HCT116 (cell line): ENCODE data around the gene TTR. TPM values are rescaled to one million over a fixed set of nuclear protein-coding genes. Genes with fewer than 3 reads are reported as not detected.

Experiments used
- ATAC-seq: fragments of 200-7000 bp; cut with Tn5 transposase; 2 replicates; pipeline ENCODE4 v1.9.1; 2020; ENCODE audit warnings: mild to moderate bottlenecking, moderate library complexity
- BruUV-seq: library from RNA; stranded (reverse); fragments of 400-500 nt; replicated peaks from 2 replicates; lab custom pipeline; 2021; lab: Mats Ljungman, UMichigan
- CTCF ChIA-PET: fragments of 300-600 bp; sonication (Branson Sonifier 250); formaldehyde crosslinking; loops from one replicate; lab custom pipeline; 2021; ENCODE audit warnings: antibody characterized with exemption; lab: Charles Lee
- POLR2A ChIA-PET: fragments of 300-600, 350-600 bp; sonication (Branson Sonifier 250); formaldehyde crosslinking; loops from one replicate; lab custom pipeline; 2021; ENCODE audit warnings: antibody characterized with exemption; lab: Charles Lee
- RAD21 ChIA-PET, 2 experiments: fragments of 300-600 bp; sonication (Branson Sonifier 250); formaldehyde crosslinking; loops; one replicate each; lab custom pipeline; 2023; ENCODE audit warnings: low total read pairs in 2 of 2; ENCODE audit not compliant: uncharacterized antibody in 2 of 2, unreplicated experiment in 2 of 2, low non-redundant PET in 1 of 2; lab: Charles Lee
- DNase-seq: peaks from one replicate; pipeline ENCODE4 v3.0.0-alpha.2; 2010; ENCODE audit warnings: low read depth, low spot score
- H2AFZ ChIP-seq: fragments of 200-600 bp; shearing (Covaris generic), sonication (generic); 2 replicates; pipeline ENCODE4 v1.6.1; 2017; ENCODE audit warnings: low read depth, mixed run types, mixed read lengths, antibody characterized with exemption, low read length; ENCODE audit not compliant: poor library complexity, severe bottlenecking
- H3K27ac ChIP-seq: 2 replicates; pipeline ENCODE4 v1.5.1; 2012; ENCODE audit warnings: low read depth, low read length
- H3K27me3 ChIP-seq: fragments of 200-600 bp; sonication (generic); 2 replicates; pipeline ENCODE4 v1.6.1; 2016; ENCODE audit warnings: mixed run types, low read length, mixed read lengths; ENCODE audit not compliant: insufficient read depth
- H3K36me3 ChIP-seq, 2 experiments: fragments of 200-500 bp in 1 of 2; fragments of 200-600 bp in 1 of 2; sonication (Bioruptor generic) in 1 of 2; sonication (generic) in 1 of 2; 2 replicates each; pipeline versions ENCODE4 v1.5.1 to v1.6.1; 2014 to 2016; ENCODE audit warnings: low read length in 2 of 2, inconsistent platforms in 1 of 2, mixed read lengths in 1 of 2, mixed run types in 1 of 2; ENCODE audit not compliant: insufficient read depth in 2 of 2, control insufficient read depth in 1 of 2
- H3K4me1 ChIP-seq, 2 experiments: fragments of 200-600 bp in 1 of 2; sonication (generic) in 1 of 2; 2 replicates each; pipeline versions ENCODE4 v1.5.1 to v1.6.1; 2012 to 2017; ENCODE audit warnings: low read length in 2 of 2, inconsistent platforms in 1 of 2, mild to moderate bottlenecking in 1 of 2, mixed read lengths in 1 of 2, mixed run types in 1 of 2, moderate library complexity in 1 of 2; ENCODE audit not compliant: insufficient read depth in 2 of 2, control insufficient read depth in 1 of 2
- H3K4me2 ChIP-seq: fragments of 200-600 bp; sonication (generic); 2 replicates; pipeline ENCODE4 v1.6.1; 2017; ENCODE audit warnings: mixed run types, low read length, mixed read lengths
- H3K4me3 ChIP-seq, 2 experiments: fragments of 200-600 bp in 1 of 2; sonication (generic) in 1 of 2; replicated peaks in 1 of 2; 2 replicates each; pipeline ENCODE4 v1.5.1; 2011 to 2016; ENCODE audit warnings: low read length in 2 of 2, control low read depth in 1 of 2, low read depth in 1 of 2, mild to moderate bottlenecking in 1 of 2, mixed read lengths in 1 of 2, mixed run types in 1 of 2
- H3K79me2 ChIP-seq: fragments of 200-600 bp; sonication (generic); 2 replicates; pipeline ENCODE4 v1.6.1; 2017; ENCODE audit warnings: mild to moderate bottlenecking, mixed run types, low read length, moderate library complexity, mixed read lengths; ENCODE audit not compliant: insufficient read depth
- H3K9ac ChIP-seq: fragments of 200-600 bp; sonication (generic); 2 replicates; pipeline ENCODE4 v1.6.1; 2016; ENCODE audit warnings: low read length, mixed read lengths
- H3K9me2 ChIP-seq: fragments of 200-600 bp; sonication (generic), shearing (Covaris generic); 2 replicates; pipeline ENCODE4 v1.6.1; 2017; ENCODE audit warnings: mixed run types, mild to moderate bottlenecking, moderate library complexity; ENCODE audit not compliant: insufficient read depth
- H3K9me3 ChIP-seq, 2 experiments: fragments of 200-500 bp in 1 of 2; fragments of 200-600 bp in 1 of 2; sonication (Bioruptor generic) in 1 of 2; sonication (generic) in 1 of 2; 2 replicates each; pipeline ENCODE4 v1.6.1; 2014 to 2017; ENCODE audit warnings: low read length in 2 of 2, mixed read lengths in 2 of 2, inconsistent platforms in 1 of 2, low read depth in 1 of 2, mild to moderate bottlenecking in 1 of 2, mixed run types in 1 of 2, moderate library complexity in 1 of 2; ENCODE audit not compliant: control insufficient read depth in 1 of 2, insufficient read depth in 1 of 2
- H4K20me1 ChIP-seq: fragments of 200-600 bp; sonication (generic), shearing (Covaris generic); 2 replicates; pipeline ENCODE4 v1.6.1; 2017; ENCODE audit warnings: mixed run types, mild to moderate bottlenecking, moderate library complexity; ENCODE audit not compliant: insufficient read depth
- CBX3 ChIP-seq: IDR thresholded peaks from 2 replicates; pipeline ENCODE4 v1.6.1; 2012; ENCODE audit warnings: low read depth
- CEBPB ChIP-seq: IDR thresholded peaks from 2 replicates; pipeline ENCODE4 v1.6.1; 2012; ENCODE audit warnings: low read depth
- EGR1 ChIP-seq: IDR thresholded peaks from 2 replicates; pipeline ENCODE4 v1.6.1; 2012; ENCODE audit warnings: low read depth
- EZH2 ChIP-seq: fragments of 200-600 bp; sonication (generic); IDR thresholded peaks from 2 replicates; pipeline ENCODE4 v1.6.1; 2017; ENCODE audit warnings: antibody characterized with exemption, mixed run types
- EZH2phosphoT487 ChIP-seq: fragments of 200-600 bp; IDR thresholded peaks from 2 replicates; pipeline ENCODE4 v1.6.1; 2018; ENCODE audit warnings: antibody characterized with exemption, borderline replicate concordance
- FOSL1 ChIP-seq: IDR thresholded peaks from 2 replicates; pipeline ENCODE4 v1.6.1; 2012; ENCODE audit warnings: low read depth
- JUND ChIP-seq: IDR thresholded peaks from 2 replicates; pipeline ENCODE4 v1.6.1; 2012
- MAX ChIP-seq: IDR thresholded peaks from 2 replicates; pipeline ENCODE4 v1.6.1; 2012
- SIN3A ChIP-seq: IDR thresholded peaks from 2 replicates; pipeline ENCODE4 v1.6.1; 2012; ENCODE audit warnings: low read depth
- SP1 ChIP-seq: IDR thresholded peaks from 2 replicates; pipeline ENCODE4 v1.6.1; 2012; ENCODE audit warnings: low read depth
- SRF ChIP-seq: IDR thresholded peaks from 2 replicates; pipeline ENCODE4 v1.6.1; 2012; ENCODE audit warnings: low read depth
- TCF7L2 ChIP-seq: IDR thresholded peaks from 2 replicates; pipeline ENCODE4 v1.7.0; 2011; ENCODE audit warnings: borderline replicate concordance, inconsistent platforms; ENCODE audit not compliant: insufficient read depth, insufficient read length; ENCODE audit errors: extremely low read depth
- ZFX ChIP-seq: fragments of 450-650 bp; IDR thresholded peaks from 2 replicates; pipeline ENCODE4 v1.6.1; 2017
- ZNF274 ChIP-seq: fragments of 200-500 bp; sonication (Bioruptor generic); IDR thresholded peaks from 2 replicates; pipeline ENCODE4 v1.6.1; 2014; ENCODE audit warnings: mild to moderate bottlenecking, low read depth, low read length, inconsistent platforms
- intact Hi-C: fragments of 100-400 bp; cut with micrococcal nuclease; formaldehyde crosslinking; loops from 2 replicates; pipeline ENCODE4 v1.10.0; 2022
- total RNA-seq: library from RNA; stranded (reverse); gene quantifications from one replicate; pipeline ENCODE4 v1.2.1, GENCODE V29; 2021; ENCODE audit not compliant: unreplicated experiment

TTR gene
- total RNA-seq, 1 experiment from 2014 or later, result 1.2 TPM

GRCh38 chr18:31607384-31607783 is 15.7 kb downstream of the TTR start (continued):
- TF ChIP-seq JUND, result no peak
- TF ChIP-seq SIN3A, result no peak
- TF ChIP-seq MAX, result no peak
- no peak for TF ChIP-seq TCF7L2
- no peak for TF ChIP-seq FOSL1
- TF ChIP-seq SRF, result no peak
- no peak for TF ChIP-seq EZH2
- TF ChIP-seq CBX3, result no peak
- no peak for TF ChIP-seq CEBPB
- TF ChIP-seq ZFX, result no peak
- TF ChIP-seq SP1, result no peak
- TF ChIP-seq EZH2phosphoT487, result no peak

GRCh38 chr18:31609886-31610285 is 18.2 kb downstream of the TTR start:
- ChIA-PET CTCF (no interaction called here), RAD21 (no interaction called here)

More at GRCh38 chr18:31609886-31610285, 18.2 kb downstream of the TTR start:
- POLR2A ChIA-PET, result no interaction called here
- no TSS peak for BruUV-seq
- ATAC-seq, result no peak
- intact Hi-C loops, result no loop called here
- H3K4me2 ChIP-seq, result no peak overlapping the region
- H2AFZ ChIP-seq, result no peak overlapping the region
- H3K9me2 ChIP-seq, result no peaks in the 10 kb centered on the region
- H3K4me3 ChIP-seq, result no peak overlapping the region
- DNase-seq, result no peak
- no peaks in the 10 kb centered on the region for H3K9me3 ChIP-seq
- H3K36me3 ChIP-seq, result no peaks in the 10 kb centered on the region
- no peaks in the 10 kb centered on the region for H3K27me3 ChIP-seq
- H3K27ac ChIP-seq, result no peak overlapping the region
- H3K79me2 ChIP-seq, result no peaks in the 10 kb centered on the region
- H3K9ac ChIP-seq, result no peak overlapping the region
- no peak for TF ChIP-seq TCF7L2
- TF ChIP-seq FOSL1, result no peak
- no peak for TF ChIP-seq ZNF274
- TF ChIP-seq SRF, result no peak
- TF ChIP-seq EZH2phosphoT487, result no peak
- no peak for TF ChIP-seq CBX3
- no peak for TF ChIP-seq SIN3A
- no peak for TF ChIP-seq EGR1
- no peaks in the 10 kb centered on the region for H4K20me1 ChIP-seq
- H3K4me1 ChIP-seq, result 0 out of 4 replicates have a peak, but pooled peaks cover 0 to 5% of the 10 kb centered on the region in 2 experiments
